Measurements from ENCODE around the gene WWOX.

The WWOX gene

DNA sequence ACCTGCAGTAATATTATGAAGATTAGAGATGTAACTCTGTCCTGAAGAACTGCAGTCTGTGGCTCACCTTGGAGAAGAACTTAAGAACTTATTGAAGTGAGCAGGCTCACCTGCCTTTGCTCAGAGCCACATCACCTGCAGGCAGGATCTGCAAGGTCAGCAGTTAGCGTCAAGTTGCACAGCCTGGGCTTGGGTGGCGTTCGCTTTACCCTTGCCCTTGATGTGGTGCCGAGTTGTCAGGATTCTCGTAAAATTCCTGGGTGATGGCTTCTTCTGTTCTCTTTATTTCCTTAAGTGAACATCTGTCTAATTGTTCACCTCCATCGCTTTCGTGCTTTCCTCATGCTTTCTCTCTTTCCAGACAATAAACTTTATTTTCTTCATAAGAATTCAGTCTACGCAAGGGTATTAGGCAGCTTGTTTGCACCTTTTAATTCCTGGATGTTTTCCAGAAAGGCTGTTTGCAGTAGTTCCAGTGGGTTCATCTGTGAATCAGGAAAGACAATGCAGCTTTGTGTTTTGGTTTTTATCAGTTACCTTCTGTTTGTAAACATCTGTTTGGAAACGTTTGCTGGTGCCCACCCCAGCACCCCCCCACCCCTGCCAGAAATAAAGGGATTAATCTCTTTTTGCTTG, 254.3 kb downstream of the WWOX start:
- no peak for DNase-seq (ENCODE audit: low read depth in 2 of 2)

DNA sequence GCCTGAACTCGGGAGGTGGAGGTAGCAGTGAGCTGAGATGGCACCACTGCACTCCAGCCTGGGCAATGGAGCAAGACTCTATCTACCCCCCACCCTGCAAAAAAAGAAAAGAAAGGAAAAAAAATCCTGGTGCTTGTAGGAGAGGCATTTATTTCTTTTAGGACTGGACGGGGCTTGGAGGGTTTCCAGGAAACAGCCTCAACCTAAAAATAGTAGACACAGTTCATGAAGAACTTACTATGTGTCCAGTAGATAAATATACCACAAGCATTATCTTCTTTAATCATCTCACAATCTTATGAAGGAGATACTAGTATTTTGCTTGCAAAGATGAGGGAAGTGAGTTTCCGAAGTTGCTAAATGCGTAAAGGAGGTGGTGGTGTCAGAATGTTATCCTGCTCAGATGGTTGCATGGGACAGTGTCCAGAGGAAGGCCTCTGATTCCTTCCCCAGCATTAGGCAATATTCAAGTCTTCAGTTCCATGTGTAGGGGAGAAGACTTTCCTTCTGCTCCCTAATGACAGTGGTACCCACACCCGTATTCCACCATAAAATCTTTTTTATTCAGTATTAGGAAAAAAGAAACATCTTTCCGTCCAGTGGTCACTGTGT, 263.2 kb downstream of the WWOX start:
- no peak for DNase-seq (ENCODE audit: low read depth in 2 of 2)

DNA sequence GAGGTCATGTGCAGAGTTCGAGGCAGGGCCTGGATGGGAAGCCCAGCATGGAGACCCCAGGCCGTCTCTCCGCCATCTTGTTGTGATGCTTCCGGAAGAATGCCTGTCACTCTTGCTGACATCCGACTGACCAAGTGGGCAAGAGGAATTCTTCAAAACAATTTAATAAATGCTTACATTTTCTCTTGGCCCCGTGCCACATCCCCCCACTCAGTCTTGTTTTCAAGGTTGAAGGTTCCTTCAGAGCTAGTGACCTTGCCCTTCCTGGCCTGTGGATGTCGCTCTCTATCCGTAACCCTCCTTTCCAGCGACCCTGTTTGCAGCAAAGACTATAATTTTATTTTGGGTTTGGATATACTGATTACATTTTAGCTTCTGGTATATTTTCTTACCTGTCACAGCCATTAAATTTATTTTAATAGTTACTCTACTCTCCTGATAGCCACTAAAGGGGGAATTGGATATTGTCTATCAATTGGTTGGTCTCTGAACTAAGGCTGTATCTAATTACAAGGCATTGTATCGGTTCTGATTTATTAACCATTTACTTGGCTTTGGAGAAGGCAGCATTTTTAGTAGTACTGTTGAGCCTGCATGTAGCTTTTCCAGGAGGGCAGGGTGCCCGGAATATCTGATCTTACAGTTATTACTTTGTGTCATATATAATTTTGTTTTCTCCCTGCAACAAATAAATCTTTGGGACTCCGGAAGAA, 264.5 kb downstream of the WWOX start:
- no peak for DNase-seq (ENCODE audit: low read depth in 2 of 2)

DNA sequence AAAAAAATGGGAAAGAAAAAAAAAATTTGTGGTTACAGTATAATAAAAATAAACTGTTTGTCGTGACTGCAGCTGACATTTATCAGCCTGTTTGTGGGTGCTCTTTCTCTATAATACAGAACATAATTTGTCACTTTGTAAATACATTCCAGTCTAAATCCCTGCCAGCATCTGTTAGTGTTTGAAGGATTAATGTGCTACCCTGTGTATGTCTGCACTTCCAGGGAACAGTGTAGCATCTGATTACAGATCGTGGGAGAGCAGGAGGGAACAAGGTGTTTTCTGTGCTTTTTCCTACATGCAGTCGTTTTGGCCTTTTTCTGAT, 265.1 kb downstream of the WWOX start:
- no peak for DNase-seq (ENCODE audit: low read depth in 2 of 2)

DNA sequence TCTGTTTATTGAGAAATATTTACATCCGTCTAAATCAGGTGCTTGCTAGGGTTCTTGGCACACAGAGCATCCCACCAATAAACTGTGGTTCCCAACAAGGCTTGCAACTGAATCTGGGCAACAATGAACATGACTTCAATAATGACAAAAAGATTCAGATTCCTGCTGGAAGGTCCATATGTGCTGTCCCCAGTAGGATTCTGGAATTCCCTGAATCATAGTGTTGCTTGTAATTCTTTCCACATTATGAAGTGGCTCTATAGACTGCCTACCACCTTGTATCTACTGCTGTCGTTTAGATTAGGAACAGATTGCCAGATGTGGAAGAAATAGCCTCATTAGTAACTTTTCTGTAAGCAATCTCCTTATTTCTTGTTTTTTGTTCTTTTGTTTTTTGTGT, 265.9 kb downstream of the WWOX start:
- no peak for DNase-seq (ENCODE audit: low read depth in 2 of 2)

DNA sequence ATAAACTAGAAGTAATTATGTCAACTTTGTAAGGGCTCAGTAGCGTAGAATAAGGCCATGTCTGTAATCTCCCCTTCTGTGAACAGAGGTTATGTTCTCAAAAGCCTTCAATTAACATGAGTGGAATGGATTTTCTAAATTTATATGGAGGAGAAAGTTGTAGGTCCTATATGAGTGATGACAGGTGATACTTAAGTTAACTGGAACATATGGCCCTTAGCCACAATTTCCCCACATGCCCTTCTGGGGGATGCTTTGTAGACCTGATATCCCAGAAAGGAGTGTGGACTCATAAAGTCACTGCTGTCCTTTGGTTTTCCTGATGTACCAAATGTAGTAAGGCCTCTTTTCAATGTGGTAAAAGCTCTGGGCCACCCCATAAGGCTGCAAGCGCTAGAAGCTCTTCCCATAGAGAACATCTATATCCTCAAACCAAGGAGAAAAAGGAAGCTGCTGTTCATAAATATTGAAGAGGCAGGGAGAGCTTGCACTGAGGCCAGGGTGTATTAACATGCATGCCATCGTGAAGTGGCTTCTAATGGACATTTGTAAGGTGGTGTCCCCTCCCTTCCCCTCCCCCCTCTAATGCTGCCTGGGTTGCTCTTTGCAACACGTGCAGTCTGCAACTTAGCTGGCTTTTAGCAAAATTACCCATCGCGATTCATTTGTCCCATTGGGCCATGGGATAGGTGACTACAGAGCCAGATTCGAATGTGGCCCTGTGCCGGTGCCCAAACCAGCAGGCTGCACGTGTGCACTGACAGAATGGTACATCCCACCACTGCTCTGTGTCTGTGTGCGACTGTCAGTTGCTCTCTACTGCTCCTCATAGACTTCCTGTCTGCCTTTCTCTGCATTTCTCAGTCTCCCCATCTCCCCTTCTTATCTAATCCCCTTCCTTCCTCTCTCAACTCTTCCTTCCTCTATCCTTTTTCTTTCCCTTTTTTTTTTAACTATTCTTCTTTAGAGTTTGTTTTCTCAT, 269.0 kb downstream of the WWOX start:
- no peak for DNase-seq (ENCODE audit: low read depth in 2 of 2)

DNA sequence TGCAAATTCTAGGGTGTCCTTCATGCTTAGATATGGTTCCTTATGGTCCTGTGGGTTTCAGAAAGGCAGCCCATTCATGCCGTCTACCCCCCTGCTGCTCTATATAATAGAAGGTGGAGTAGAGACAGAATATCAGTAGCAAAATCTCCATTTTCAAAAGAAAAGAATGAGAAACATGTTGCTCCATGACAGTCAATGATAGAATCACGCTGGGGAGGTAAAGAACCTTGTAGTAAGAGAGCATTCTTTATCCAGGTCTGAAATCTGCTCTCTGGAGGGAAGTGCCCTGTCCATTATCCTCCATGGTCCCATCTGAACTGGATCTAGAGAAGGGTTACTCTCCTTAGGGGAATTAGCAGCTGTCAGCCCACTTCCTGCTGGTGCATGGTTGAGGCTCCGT, 272.8 kb downstream of the WWOX start:
- DNase-seq (ENCODE audit: low read depth in 2 of 2), result no peak

DNA sequence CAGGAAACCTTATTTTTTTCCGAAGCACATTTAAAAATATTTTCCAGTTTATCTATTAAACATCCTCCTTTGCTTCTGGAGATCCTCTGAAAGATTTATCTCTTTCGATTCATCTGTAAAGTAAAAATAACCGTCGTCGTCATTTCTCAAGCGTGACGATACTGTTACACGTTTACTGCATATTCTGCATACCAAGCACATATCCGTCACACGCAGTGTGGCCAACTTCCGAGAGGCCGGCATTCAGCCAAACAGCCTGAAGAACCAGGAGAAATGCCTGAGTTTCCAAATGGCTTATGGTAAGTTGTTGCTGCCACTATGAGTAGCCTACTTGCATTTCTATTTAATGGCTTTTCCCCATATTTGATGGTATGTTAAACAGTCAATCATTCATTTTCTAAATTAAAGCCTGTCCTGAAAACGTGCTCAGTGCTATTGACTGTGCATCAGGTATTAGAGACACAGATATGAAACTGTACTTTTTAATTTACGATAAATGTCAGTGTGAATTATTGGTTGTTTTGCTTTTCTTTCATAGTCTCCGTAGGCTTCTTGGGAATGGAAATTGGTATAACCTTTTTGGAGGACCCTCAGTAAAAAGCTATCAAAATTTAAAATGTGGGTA, 275.7 kb downstream of the WWOX start:
- DNase-seq (ENCODE audit: low read depth in 2 of 2), result no peak

DNA sequence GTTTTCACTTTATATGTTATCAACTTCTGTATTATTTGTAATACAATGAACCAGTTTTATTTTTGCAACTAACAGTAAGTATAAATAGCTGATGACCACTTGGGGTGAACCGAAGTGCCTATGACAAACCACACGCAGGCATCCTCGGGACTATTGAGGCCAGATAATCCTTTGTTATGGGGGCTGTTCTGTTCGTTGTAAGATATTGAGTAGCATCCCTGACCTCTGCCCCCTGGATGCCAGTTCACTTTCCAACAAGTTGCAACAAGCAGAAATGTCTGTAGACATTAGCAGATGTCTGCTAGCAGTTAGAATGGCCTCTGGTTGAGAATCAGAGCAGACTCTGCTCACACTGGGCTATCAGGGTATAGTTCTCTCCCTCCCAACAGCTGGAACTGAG, 277.0 kb downstream of the WWOX start:
- DNase-seq (ENCODE audit: low read depth in 2 of 2), result no peak

DNA sequence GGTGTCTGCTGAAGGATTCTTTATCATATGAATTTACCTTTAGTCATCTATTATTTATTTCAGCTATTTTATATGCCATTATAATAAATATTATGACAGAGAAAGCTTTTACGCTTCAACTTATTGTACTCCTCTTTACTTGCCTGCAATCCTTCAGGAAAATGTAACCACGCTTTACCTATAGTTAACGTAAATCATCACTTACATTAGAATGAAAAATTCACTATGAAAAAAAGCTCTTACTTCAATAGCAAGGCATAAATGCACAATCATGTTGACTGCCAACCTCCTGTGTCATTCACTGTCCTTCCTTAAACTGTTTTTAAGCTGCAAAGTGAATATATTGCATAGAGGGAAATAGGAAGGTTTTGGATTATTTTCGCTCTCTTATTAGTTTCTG, 277.9 kb downstream of the WWOX start:
- no peak for DNase-seq (ENCODE audit: low read depth in 2 of 2)

DNA sequence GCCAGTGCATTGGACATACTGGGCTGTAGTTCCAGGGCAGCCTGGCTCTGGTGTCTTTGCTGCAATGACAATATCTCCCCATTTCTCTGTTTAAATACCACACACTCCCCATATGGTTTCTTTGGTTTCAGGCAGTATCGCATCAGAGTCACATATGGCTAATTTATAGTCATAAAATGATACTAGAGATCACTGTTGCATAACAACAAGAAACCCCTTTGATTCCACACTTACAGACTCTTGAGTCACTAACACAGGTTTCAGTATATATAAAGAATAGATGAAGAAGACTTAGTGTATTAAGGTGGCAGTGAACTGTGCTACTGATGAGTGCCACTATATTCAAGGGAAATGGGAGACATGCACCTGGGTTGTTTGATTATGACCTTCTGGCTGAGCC, 281.6 kb downstream of the WWOX start:
- DNase-seq (ENCODE audit: low read depth in 2 of 2), result no peak

DNA sequence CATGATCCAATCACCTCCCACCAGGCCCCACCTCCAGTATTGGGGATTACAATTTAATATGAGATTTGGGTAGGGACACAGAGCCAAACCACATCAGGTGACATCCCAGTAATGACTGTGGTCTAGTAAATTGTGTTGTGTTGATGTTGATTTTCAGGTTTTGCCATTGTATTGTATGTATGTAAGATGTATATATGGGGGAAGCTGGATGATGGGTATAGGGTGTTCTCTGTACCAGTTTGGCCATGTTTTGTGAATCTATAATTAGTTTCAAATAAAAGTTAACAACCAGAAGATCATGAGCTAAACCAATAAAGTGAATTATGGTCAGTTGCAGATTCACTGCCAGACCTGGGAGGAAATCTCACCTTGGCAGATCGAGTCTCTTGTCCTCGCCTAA, 283.7 kb downstream of the WWOX start:
- DNase-seq (ENCODE audit: low read depth in 2 of 2), result no peak

DNA sequence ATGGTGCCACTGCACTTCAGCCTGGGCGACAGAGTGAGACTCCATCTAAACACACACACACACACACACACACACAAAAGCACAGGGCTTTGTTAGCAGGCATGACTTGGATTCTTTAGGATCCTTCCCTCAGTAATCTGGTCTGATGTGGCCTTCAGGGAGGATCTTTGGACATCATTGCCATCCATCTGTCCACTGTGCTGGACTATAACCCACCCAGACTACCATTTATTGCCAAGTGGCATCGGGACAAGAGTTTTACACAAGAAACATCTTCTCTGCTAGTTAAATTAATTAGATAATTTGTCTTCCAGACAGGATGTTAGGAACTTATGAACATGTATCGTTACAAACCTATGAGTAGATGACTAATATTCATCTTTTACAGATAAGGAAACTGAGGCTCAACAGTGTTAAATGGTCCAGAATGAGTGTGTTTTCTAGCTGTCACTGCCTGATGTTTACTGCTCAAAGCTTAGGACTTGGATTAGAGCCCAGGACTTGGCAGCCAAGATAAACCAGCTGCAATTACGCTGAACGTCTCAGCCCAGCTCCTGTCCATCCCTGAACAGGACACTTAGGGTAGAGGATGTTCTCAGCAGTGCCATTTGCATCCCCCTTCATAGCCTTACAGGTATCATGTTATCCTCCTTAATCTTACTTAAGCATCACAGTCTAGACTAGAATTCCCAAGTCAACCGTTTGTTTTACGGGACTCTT, 285.8 kb downstream of the WWOX start:
- no peak for DNase-seq (ENCODE audit: low read depth in 2 of 2)

DNA sequence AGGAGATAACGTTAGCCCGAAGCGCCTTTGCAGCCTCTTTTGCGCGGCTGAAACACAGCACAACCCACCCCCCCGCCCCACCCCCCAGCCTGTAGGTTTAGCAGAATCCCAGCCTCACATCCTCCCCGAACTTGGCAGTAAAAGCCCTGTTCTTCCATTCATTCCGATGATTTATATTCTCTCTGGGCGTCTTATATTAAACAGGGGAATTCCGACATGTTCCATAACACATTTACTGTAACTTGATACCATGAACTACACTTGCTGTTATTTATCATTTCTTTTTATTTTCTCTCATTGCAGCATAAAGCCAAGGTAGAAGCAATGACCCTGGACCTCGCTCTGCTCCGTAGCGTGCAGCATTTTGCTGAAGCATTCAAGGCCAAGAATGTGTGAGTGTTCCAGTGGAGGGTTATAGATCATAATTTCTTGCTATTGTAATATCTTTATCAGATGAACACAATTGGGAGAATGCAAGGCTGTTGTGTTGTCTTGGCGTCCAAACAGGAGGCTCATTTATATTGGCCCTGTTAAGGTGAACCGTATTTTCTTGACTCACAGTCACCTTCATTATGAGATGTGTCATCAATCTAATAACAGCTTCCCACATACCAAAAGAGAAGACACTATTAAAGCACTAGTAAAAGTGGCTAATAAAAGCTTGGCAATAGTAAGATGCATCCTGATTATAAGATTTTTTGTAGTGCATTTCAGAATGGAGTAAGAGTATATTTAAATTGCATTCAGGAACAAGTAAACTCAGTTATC, 287.3 kb downstream of the WWOX start:
- no peak for DNase-seq (ENCODE audit: low read depth in 2 of 2)

DNA sequence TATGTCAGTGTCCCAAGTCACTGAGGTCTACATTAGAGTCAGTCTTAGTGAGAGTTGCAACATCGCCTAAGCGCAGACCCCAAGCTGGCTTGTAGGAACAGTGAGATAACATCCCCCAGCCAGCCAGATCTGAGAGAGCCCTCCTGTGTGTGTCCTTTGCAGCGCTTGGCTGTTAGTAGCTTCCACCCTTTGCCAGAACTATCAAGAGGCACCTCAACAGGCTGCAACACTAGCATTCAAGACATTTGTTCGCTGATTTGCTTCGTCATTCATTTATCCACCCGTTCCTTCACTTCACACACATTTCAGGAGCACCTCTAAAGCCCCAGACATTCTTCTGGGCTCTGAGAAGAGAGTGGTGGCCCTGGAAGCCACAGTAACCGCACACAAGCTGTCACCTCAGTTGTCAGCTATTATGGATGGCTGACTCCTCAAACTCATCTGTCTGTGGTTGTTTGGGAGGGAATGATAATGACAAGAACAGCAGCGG, 289.6 kb downstream of the WWOX start:
- DNase-seq (ENCODE audit: low read depth in 2 of 2), result no peak

DNA sequence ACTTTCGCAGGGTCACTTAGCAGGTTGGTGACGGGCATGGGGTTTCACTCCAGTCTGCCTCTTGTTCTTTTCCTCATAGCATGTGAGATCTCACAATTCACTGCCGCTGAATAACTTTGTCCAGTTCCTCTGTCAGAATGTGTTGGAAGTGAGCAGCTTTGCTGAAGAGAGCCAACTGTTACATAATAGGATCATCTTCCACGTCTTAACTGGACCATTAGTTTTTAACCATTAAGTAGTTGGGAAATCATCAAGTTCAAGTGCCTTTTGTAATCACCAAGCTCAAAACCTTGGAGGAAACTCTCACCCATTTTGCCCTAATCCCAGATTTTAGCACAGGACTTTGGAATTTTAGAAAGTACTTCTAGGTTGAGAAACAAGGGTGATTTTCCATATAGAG, 290.6 kb downstream of the WWOX start:
- no peak for DNase-seq (ENCODE audit: low read depth in 2 of 2)

DNA sequence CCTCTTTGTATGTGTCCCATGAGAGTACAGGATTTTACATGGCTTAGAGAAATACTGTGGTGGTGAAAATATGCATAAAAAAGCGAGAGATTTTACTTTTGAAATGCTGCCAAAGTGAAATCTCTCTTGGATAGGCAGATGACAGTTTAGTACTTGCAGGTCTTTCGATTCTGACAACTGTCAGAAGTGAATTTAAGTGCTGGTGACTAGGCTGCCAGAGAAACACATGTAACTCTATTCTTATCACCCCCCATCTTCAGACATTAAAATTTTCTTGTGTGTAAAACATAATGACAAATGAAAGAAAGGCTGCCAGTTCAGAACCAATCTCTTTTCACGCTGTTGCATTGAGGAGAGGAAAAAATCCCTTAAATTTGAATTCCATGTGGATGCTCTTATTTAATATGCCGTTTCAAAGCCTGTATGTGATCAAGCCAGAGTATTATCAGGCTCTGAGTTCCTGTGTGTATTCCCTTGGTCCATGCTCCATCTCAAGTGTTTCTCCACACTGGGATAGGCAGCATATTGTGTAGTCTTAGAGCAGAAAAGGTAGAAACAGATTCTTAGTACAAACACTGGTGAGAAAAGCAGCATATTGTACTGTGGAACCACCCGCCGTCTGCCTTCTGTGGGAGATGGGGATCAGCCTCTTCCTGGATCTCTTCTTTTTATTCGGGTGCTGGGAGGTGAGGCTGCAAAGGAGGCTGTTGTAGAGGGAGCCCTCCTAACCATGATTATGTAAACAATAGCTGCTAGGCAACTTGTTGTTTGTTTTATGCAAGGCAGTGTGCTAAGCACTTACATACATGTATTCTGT, 291.3 kb downstream of the WWOX start:
- no peak for DNase-seq (ENCODE audit: low read depth in 2 of 2)

DNA sequence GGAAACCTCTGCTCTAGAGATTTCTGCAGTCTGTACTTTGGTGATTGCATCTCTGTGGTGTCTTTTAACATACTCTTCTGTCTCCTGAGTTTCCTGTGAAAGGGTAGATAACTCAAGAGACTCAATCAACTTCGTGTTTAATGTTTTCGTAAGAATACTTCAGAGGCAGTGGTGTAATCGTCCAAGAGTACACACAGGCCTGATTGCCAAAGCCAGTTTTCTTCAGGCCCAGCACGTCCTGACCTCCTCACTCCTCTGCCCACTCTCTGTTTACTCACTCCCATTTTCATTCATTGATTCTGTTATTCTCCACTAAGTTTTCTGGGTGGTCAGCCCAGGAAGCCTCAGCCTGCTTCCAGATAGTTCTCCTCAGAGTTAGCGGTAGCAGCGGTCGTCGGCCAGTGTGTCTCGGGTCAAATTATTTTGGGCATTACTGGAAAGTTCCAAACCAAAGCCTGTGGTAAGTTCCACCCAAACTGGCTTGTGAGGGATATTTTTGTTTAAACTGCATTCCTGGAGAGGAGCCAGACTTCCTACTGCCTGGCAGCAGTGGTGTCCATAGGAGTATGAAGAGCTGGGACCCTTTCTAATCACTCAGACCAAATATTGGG, 293.2 kb downstream of the WWOX start:
- DNase-seq (ENCODE audit: low read depth in 2 of 2), result no peak

DNA sequence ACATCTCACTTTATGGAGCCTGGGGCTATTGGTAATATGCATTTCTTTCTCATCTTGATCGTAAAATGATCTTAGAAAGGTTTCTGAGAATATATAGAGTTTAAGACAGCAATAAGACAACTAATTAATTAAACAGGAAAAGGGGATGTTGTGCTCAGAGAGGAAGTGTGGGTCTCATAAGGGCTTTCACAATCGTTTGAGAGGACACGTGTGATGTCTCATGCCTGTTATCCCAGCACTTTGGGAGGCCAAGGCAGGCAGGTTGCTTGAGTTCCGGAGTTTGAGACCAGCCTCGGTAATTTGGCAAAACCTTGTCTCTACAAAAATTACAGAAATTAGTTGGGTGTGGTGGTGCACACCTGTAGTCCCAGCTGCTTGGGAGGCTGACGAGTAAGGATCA, 295.6 kb downstream of the WWOX start:
- no peak for DNase-seq (ENCODE audit: low read depth in 2 of 2)
